Lower leg skin (tissue), 4 donors: ENCODE data around the gene TTC23. TPM values are rescaled to one million over a fixed set of nuclear protein-coding genes. Genes with fewer than 3 reads are reported as not detected.
"Not testable (repeated sequence)": the region's sequence is repeated elsewhere in the genome, so short reads cannot be mapped to it uniquely, and the experiment has no call there.

ENCODE experiments used
- DNase-seq, 2 donors: peaks; one replicate each; pipeline ENCODE4 v3.0.0-alpha.2; 2019; ENCODE audit warnings: low spot score in 2 of 2
- H3K4me3 ChIP-seq: fragments of 200-600 bp; sonication (generic); 2 replicates; pipeline ENCODE4 v1.5.1; 2017; ENCODE audit warnings: mild to moderate bottlenecking, low read depth; ENCODE audit not compliant: poor library complexity, severe bottlenecking
- POLR2A ChIP-seq, 2 donors: fragments of 450-650 bp; IDR thresholded peaks; one replicate each; pipeline ENCODE4 v1.6.1; 2016 to 2017; ENCODE audit warnings: antibody characterized with exemption in 2 of 2, mild to moderate bottlenecking in 1 of 2, moderate library complexity in 1 of 2
- WGBS, 2 donors: methylation state at CpG; one replicate each; pipeline ENCODE4 v1.1.5; 2018; 5-methylcytosine and 5-hydroxymethylcytosine counted together
- intact Hi-C: fragments of 100-400 bp; cut with DNase I; formaldehyde crosslinking; loops from one replicate; pipeline ENCODE4 v1.15.0; 2023; ENCODE audit warnings: low total_unique reads
- total RNA-seq, 4 donors: library from RNA; depleted of rRNA; stranded (reverse); fragments of >200 nt; gene quantifications; one replicate each; pipeline ENCODE4 v1.1.0, GENCODE V29; 2016
- TF ChIP-seq, protein P1 (sequence below), 3 donors: fragments of 450-650 bp; IDR thresholded peaks; one replicate each; pipeline ENCODE4 v1.5.1; 2016; ENCODE audit warnings: antibody characterized with exemption in 3 of 3, mild to moderate bottlenecking in 3 of 3, moderate library complexity in 2 of 3

Gene TTC23
- total RNA-seq, 4 donors from 2014 or later = 16.3 to 23.7 (median 20.0) TPM

DNA sequence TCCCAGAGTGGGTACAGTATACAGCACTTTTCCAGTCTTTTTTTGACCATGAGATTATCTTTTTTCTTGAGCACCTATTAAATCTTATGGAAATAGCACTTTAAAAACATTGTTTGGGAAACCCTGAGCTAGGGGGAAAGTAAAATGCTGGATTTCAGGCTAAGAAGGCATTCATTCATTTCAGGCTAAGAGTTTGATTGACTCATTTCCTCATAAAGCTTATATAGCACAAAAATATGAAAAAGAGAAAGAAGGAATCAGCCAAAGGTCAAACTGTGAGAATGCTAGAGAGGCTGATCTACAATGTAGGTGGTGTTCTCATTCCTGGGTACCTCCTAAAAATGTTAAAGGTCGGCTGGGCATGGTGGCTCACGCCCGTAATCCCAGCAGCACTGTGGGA is 10.5 kb downstream of the TTC23 start:
- intact Hi-C loops = no loop called here
- WGBS, 2 donors = 80 to 95% methylated on average over 3 of the region's 3 CpGs
- TF ChIP-seq, protein P1, sequence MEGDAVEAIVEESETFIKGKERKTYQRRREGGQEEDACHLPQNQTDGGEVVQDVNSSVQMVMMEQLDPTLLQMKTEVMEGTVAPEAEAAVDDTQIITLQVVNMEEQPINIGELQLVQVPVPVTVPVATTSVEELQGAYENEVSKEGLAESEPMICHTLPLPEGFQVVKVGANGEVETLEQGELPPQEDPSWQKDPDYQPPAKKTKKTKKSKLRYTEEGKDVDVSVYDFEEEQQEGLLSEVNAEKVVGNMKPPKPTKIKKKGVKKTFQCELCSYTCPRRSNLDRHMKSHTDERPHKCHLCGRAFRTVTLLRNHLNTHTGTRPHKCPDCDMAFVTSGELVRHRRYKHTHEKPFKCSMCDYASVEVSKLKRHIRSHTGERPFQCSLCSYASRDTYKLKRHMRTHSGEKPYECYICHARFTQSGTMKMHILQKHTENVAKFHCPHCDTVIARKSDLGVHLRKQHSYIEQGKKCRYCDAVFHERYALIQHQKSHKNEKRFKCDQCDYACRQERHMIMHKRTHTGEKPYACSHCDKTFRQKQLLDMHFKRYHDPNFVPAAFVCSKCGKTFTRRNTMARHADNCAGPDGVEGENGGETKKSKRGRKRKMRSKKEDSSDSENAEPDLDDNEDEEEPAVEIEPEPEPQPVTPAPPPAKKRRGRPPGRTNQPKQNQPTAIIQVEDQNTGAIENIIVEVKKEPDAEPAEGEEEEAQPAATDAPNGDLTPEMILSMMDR (IDR thresholded peaks at IDR 0.05) = no peak
- TF ChIP-seq POLR2A (IDR thresholded peaks at IDR 0.05) = no peak
- no peak overlapping the region for H3K4me3 ChIP-seq
- no peak for DNase-seq

- H3K4me3 ChIP-seq, DNase-seq, intact Hi-C loops: not testable (repeated sequence)
- WGBS, 2 donors = 88 to 98% methylated on average over 6 of the region's 6 CpGs
These were observed 15.2 kb downstream of the TTC23 start for GRCh38 chr15:99234160-99234559.

- DNase-seq = no peak
- 97 to 98% methylated on average over 2 of the region's 2 CpGs for WGBS, 2 donors
- H3K4me3 ChIP-seq = no peak overlapping the region
- intact Hi-C loops = no loop called here
- TF ChIP-seq, protein P1 (IDR thresholded peaks at IDR 0.05) = no peak
- TF ChIP-seq POLR2A (IDR thresholded peaks at IDR 0.05) = no peak
These were observed 16.6 kb downstream of the TTC23 start for GRCh38 chr15:99232740-99233139.

- no peak for DNase-seq
- TF ChIP-seq, protein P1 (IDR thresholded peaks at IDR 0.05) = no peak
- TF ChIP-seq POLR2A (IDR thresholded peaks at IDR 0.05) = no peak
- intact Hi-C loops = no loop called here
- no peak overlapping the region for H3K4me3 ChIP-seq
- WGBS, 2 donors = 94 to 97% methylated on average over 4 of the region's 4 CpGs
These were observed 18.5 kb downstream of the TTC23 start for GRCh38 chr15:99230867-99231266.

DNA sequence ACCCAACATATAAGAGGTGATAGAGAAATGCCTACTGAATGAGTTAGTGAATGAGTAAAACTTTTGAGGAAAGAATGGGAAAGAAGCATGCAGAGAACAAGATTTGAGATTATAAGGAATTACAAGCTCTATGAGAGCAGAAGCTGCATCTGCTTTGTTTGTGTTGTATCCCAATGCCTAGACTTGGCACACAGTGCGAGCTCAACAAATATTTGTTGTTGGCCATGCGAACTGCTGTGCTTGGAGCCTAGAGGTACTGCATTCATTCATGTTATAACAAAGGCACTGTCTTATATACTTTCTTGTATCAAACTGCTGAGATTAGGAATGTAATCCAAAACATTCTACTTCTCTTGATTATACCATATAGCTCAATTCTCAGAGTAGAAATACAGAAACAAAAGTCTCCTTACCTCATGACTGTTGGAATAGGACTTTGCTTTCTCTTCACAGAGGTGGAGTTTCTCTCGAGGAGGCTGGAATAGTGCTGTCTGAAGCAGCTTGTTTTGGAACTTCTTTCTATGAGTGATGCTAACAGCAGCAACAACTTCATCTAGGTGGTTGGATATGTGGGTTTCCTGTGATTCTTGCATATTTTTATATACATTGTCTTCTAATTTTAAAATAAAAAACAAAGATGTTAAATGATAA is 21.1 kb downstream of the TTC23 start:
- 84 to 91% methylated on average over 3 of the region's 3 CpGs for WGBS, 2 donors
- no peak overlapping the region for H3K4me3 ChIP-seq
- no peak for DNase-seq
- TF ChIP-seq, protein P1 (IDR thresholded peaks at IDR 0.05) = no peak
- no peak for TF ChIP-seq POLR2A (IDR thresholded peaks at IDR 0.05)
- intact Hi-C loops = no loop called here

DNA sequence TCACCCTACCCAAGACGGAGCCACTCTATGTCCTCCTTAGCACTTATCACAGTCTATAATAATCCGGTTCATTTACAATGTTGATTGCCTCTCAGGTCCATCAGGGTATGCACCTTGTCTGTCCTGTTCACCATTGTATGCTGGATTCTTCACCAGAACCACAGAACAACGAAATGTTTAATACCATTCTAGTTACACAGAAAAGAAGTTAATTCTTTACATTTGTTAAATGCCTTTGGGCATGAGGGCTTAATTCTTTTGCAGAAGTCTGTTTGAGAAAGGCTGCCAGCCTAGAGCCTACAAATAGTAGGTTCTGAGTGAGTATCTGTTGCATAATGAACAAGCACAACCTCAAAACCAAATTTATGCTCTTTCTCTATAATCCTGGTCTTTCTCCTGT is 22.6 kb downstream of the TTC23 start:
- intact Hi-C loops = no loop called here
- no peak for DNase-seq
- 56 to 57% methylated on average over 3 of the region's 3 CpGs for WGBS, 2 donors
- no peak overlapping the region for H3K4me3 ChIP-seq
- no peak for TF ChIP-seq POLR2A (IDR thresholded peaks at IDR 0.05)
- TF ChIP-seq, protein P1 (IDR thresholded peaks at IDR 0.05) = no peak
